Measurements from ENCODE around the gene VAV2. TPM values are rescaled to one million over a fixed set of nuclear protein-coding genes. Genes with fewer than 3 reads are reported as not detected.
A peak's percentile ranks its signal among the peaks of the same experiment; 100 is the strongest.

Gene VAV2
- total RNA-seq, 1 donor from 2014 or later: 34.8 TPM

DNA sequence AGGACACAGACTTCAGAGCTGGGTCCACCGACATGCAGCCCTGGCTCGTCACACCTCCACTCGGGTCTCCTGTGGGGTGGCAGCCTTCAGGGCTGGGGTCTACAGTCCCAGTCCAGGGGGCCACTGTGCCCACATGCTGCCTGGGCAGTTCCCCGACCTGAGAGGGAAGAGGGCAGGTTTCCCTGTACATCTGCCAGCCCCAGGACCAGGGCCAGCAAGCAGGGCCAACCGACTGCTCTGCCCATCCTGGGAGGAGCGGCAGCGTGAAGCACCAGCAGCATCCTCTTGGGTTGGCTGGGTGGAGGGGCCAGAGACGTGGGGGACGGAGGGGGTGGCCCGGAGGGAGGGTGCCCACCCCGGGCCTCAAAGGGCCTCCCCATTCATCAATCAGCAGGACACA is 133.4 kb downstream of the VAV2 start:
- peak; percentile 69 for ATAC-seq
- peak; percentile 83 for DNase-seq (ENCODE audit: low spot score)

DNA sequence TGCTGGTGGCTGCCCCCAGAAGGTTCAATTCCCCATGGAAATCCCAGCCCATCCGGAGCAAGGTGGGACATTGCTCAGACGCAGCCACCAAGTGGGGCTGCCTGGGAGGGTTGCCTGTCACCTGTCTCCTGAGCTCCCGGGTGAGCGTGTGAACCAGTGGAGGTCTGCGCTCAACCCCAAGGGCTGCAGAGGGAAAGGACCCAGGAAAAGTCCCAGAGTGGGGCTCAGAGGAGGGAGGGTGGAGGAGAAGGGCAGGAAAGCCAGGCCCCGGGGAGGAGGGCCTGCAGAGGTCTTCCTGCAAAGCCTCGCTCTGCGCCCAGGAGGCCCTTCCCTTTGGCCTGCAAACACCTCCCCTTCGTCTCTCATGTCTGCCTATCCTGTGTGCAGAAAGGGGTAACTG is 134.5 kb downstream of the VAV2 start:
- ATAC-seq: no peak
- DNase-seq (ENCODE audit: low spot score): no peak

DNA sequence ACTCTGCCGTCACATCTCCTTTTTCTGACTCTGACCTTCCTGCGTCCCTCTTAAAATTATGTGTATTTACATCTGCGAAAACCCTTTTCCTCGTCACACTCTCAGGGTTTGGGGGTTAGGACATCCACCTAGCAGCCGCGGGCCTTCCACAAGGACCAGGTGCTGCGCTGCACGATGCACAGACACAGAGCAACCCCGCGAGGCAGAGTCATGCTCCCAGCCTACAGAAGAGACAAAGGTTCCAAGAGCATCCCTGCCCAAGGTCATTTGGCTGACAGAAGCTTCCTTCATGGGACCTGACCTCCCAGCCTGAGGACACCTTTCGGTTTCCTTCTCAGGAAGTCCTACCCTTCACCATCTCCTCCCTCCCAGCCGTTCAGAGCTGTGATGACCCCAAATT is 135.3 kb downstream of the VAV2 start:
- ATAC-seq (peak; percentile 2), DNase-seq (ENCODE audit: low spot score) (no peak)

DNA sequence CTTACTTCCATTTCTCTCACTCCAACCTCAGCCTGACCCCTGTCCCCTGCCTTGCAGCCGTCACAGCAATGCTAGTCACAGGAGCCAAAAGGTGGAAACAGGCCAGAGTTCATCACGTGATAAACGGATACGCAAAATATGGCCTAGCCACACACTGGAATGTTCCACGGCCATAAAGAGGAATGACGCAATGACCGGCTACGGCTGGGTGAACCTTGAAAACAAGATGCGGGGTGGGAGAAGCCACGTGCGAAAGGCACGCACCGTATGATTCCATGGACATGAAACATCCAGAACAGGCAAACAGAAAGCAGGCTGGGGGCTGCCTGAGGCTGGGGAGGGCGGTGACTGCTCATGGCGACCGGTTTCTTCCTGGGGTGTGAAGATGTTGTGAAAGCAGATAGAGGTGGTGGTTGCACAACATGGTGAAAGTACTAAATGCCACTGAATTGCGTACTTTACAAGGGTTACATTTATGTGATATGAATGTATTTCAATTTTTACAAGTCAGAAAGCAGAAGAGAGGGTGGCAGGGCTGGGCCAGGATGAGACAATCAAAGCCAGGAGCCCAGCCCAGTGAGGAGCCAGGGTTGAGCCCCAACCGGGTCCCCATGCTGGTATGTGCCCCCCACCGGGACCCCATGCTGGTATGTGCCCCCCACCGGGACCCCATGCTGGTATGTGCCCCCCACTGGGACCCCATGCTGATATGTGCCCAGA is 136.2 kb downstream of the VAV2 start:
- ATAC-seq (peak; percentile 75), DNase-seq (ENCODE audit: low spot score) (peak; percentile 96)

DNA sequence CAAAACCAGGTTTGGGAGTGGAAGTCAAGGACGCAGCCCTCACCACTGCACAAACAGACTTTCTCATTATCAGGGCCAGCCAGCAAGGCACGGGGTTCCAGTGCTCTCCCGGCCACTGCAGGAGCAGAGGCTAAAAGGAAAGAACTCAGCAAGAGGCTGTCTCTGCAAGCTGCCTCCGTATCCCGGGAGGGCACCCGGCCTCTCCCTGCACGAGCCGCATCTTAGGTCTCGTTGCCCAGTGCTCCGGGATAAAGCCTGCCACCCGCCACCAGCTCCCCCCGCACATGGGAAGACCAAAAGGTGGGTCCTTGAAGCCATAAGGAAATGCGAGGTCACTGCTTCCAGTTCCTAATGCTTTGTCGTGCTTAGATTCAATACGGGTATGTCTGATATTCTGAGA is 136.8 kb downstream of the VAV2 start:
- ATAC-seq (peak; percentile 11), DNase-seq (ENCODE audit: low spot score) (no peak)

DNA sequence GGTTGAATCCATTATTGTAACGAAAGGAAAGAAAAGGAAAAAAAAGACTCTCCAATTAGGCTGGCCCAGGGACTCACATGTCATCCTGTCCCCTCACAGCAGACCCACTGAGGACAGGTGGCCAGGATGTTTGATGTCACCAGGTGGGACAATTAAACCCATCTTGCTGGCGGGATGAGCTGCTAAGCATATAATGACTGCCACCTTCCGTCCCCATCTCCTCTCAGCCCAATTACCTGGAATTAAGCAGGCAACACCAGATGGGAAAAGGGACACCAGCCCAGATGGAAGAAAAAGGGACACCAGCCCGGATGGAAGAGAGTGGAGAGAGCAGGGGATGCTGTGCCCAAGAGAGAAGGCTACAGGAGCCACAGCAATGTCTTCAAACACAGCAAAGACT is 137.4 kb downstream of the VAV2 start:
- no peak for ATAC-seq
- DNase-seq (ENCODE audit: low spot score): no peak

DNA sequence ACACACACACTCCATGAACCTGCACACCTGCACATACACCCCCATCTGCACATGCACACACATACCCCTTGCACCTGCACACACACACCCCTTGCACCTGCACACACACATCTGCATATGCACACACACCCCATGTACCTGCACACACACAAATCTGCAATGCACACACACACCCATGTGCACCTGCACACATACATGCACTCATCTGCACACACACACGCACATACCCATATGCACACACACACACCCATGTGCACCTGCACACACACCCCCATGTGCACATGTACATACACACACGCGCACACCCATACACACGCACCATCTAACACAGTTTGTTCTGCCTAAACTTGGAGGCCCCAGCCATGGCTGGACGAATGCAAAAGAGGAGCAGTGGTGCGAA is 138.1 kb downstream of the VAV2 start:
- ATAC-seq (no peak), DNase-seq (ENCODE audit: low spot score) (no peak)

DNA sequence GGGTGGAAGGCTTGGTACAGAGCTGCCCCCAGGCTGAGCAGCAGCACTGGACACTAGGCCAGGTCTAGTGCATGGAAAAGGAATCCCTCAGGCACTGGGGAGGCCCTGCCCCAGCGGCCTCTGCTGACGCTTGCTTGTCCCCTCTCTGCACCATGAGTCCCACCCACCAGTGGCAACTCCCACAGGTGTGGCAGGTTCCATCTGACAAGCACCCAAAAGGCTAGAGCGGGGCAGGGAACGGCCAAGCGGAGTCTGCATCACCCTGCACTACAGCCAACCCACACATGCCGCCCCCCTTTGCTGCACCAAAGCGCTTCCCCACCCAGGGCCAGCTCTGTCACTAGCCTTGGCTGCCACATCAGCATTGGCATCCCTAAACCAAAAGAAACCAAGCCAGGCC is 138.8 kb downstream of the VAV2 start:
- DNase-seq (ENCODE audit: low spot score): no peak

DNA sequence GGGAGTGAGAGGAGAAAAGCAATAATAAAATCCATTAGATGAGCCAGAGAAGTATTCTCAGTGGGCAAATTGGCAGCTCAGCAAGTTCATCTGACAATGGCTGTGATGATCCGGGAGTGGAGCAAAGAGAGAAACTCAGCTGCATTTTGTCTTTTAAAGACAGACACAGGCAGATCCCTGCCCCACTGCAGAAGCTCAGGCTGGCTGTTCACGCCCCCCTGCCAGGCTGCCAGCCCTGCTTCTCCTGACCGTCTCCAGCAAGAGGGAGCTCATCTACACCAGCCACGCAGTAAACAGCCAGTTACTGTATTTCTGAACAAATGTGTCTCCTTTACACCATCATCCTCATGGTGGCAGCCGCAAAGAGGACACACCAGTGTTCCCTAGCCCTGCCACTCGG is 139.7 kb downstream of the VAV2 start:
- ATAC-seq (no peak), DNase-seq (ENCODE audit: low spot score) (no peak)

More for the DNA sequence above, 138.8 kb downstream of the VAV2 start:
- no peak for ATAC-seq

DNA sequence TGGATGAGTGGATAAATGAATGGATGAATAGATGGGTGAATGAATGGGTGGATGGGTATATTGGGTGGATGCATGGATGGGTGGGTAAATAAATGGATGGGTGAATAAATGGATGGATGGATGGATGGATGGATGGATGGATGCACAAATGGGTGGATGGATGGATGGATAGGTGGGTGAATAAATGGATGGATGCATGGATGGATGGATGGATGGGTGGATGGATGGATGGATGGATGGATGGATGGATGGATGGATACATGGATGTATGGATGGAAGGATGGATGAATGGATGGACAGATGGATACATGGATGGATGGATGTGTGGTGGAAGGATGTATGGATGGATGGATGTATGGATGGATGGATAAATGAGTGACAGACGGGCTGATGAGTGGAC is 140.4 kb downstream of the VAV2 start:
- ATAC-seq: no peak
- no peak for DNase-seq (ENCODE audit: low spot score)

DNA sequence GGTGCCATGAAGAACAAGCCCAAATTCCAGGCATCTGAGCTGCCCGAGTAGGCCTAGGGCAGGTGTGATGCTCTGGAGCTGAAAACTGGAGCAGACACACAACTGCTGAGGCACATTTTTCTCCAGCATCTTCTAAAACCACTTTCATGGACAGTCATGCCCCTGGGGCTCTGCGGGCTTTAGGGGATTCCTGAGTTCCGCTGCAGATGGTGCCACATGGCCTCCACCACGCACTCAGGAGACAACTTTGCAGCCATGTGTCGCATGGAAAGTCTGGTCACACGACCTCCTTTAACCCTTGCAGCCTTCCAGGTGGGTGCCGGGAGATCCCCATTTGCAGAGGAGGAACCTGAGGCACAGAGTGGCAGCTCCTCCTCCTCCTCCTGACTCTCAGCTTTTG is 141.2 kb downstream of the VAV2 start:
- no peak for DNase-seq (ENCODE audit: low spot score)
- no peak for ATAC-seq

DNA sequence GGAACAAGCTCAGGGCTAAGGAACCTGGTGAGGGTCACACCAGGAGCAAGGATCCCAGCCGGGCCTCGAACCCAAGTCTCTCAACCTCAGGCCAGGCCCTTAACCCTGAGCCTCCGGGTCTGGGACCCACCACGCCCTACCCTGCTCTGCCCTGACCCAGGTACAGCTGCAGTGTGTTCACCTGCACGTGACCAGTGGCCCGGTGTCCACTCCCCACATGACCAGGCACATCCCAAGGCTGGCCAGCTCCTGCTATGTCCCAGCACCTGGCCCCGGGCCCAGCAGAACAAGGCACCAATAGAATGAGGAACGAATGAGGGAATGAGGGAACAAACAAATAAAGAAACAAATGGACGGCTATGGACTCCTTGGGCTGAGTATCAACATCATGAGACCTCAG is 142.0 kb downstream of the VAV2 start:
- peak; percentile 70 for ATAC-seq
- DNase-seq (ENCODE audit: low spot score): peak; percentile 78

DNA sequence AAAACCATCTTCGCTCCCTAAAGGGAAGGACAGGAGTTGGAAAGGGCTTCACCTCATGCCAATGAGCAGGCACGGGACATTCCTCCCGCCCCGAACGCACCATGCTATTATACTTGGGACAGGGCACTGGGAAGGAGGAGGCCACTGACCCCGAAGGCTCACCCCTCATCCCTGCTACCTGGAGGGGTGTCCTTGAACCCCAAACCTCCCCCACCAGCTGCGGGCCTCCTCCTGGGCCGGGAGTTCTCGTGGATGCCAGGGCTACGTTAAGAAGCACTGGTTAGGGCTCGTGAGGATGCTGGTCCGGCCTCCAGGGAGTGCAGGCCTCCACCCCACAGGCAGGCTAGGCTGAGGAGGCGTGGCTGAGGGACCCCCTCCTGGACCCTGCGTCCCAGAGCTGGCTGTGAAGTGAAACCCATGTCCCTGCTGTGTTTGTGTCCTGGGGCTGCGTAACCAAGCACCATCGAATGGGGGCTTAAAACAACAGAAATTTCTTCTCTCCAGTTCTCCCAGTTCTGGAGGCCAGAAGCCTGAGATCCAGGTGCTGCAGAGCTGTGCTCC is 142.9 kb downstream of the VAV2 start:
- ATAC-seq: no peak
- no peak for DNase-seq (ENCODE audit: low spot score)

DNA sequence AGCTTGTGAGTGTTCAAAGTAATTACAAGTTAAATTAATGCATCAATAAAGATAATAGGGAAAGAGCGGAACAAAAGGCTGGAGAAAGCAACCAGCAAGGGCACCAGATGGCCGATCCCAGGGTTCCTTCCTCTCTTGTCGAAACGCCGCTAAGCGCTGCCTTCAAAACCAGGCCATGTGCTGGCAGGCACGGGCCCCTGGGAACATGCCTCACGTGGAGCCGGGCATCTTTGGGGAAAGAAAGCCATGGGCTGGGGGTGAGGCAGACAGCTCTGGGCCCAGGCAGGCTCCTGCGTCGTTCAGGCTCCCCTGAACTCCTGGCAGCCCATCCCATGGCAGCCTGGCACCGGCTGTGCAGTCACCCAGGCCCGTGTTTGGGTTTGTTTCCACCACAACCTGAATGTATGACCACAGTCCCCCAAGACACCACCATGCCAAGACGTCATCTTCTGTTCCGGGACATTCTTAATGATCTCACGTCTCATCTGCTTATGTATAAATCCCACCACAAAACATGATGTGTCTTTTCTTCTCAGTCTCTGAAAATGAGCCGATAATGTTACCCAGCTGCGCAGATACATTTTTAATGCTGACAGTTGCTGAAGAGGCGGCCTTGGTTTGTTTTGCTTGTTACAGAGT is 143.5 kb downstream of the VAV2 start:
- ATAC-seq (no peak), DNase-seq (ENCODE audit: low spot score) (no peak)

DNA sequence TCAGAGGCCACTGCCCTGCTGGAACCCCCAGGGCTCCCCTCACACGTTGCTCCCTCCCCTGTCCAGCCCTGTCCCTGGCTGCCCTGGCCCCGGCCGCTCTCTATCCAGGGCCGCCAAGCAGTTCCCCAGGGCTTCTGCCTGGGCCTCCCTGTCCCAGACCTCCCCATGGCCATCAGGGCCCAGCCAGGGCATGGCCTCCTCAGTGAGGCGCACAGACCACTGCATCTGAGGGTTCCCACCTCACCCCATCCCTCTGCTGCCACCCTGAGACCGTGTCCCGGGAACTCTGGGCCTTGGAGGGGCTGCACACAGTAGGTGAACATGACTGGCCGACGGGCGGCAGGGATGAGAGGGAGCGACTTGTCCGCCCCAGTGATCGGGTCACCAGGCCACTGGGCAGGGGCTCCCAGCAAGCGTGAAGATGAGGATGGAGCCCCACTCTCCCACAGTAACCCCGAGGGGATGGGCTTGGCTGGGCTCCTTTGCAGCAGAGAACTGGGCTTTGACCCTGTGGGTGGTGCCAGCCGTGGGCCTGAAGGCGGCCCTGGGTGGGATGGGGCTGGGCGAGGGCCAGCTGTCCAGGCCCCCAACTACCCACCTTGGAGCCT is 145.5 kb downstream of the VAV2 start:
- ATAC-seq (no peak), DNase-seq (ENCODE audit: low spot score) (no peak)

DNA sequence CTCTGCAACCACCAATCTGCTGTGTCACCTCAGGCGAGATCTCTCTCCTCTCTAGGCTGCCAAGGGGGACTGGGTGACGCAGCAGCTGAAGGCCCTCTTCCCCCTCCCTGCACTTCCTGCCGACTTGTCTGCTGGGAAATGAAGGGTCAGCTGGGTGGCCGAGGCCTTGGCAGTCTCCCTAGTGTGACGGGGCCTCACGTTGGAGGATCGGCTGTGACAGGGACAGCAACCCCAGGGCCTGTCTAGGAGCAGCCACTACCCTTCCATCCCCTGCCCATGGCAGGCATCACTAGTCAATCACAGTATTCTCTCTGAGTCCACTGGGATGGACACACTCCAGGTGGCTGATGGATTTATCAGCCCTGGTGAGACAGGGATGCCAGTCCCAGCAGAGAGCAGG is 146.7 kb downstream of the VAV2 start:
- ATAC-seq: peak; percentile 62
- DNase-seq (ENCODE audit: low spot score): peak; percentile 73

DNA sequence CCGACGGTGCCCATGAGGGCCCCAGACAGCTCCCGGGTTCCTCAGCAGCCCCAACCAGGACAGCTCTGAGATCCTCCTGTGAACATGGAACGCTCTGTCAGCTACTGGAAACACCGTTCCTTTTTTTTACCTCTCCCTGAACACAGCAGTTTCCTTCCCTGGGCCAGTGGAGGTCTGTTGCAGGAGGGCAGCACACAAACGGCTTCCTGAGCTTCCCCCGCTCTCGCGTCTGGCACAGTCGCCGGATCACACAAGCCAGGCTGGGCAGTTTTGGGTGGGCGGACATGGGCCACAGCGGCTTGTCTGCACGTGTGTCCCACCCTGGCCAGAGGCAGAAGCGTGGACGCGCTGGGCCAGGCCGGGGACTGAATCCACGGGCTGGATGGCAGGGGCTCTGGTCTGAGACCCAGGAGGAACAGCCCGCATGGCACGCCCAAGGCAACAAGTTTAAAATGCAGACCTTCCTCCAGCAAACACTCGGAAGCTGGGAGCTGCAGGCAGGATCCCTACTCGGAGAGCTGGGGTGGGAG is 147.2 kb downstream of the VAV2 start:
- DNase-seq (ENCODE audit: low spot score) (no peak), ATAC-seq (peak; percentile 9)

DNA sequence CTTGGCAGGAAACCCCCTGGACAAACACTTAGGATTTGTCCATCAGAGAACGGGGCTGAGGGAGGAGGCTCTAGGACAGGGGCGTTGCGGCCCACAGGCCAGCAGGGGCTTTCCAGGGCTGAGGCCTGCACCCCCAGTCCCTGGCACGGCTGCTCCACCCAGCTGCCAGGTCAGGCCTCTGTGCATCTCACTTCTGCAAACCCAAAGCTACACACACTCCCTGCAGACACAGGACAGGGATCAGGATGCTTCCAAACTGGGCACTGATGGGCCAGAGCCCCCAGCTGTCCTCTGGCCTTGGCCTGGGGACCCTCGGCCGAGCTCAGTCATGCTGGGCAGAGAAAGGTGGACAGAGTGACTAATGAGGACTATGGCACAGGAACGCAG is 147.7 kb downstream of the VAV2 start:
- no peak for DNase-seq (ENCODE audit: low spot score)
- no peak for ATAC-seq

DNA sequence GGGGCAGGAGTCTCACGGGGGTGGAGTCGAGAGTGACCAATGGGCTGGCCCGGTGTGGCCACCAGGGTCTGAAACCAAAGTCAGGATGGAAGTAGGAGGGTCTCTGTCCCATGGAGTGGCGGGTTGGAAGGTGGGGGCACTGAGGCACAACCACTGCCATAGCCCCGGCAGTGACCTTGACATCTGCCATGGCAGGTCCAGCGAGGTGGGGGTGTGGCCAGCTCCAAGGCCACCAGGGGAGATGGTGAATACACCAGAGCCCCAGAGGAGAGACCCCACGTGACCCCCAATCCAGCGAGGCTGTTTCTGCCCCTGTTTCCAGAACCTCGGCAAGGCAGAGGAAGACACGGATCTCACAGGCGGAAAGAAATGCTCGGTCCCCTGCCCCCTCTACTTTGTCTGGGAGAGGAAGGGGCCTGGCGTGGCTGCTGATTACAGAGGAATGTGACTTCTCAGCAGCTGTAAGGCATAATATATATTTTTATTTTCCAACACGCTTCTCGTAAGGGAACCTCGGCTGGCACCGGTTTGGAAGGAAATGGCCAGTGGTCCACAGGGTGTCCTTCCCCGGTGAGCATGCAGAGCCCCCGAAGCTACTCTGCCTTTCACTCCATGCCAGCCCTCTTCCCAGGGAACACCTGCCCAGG is 148.2 kb downstream of the VAV2 start:
- ATAC-seq (no peak), DNase-seq (ENCODE audit: low spot score) (no peak)

DNA sequence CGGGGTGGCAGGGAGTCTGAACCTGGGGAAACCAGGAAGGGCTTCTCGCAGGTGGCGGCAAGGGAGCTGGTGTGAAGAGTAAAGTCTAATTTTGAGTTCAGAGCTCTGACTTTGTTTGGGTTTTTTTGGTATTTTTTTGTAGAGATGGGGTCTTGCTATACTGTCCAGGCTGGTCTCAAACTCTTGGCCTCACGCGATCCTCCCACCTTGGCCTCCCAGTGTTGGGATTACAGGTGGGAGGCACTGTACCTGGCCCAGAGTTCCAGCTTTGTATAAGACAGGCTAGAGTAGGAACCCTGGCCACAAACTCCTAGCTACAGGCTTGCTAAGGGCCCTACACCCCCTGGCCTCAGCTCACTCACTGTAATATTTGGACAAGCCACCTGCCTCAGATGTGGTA is 148.9 kb downstream of the VAV2 start:
- ATAC-seq (no peak), DNase-seq (ENCODE audit: low spot score) (no peak)

DNA sequence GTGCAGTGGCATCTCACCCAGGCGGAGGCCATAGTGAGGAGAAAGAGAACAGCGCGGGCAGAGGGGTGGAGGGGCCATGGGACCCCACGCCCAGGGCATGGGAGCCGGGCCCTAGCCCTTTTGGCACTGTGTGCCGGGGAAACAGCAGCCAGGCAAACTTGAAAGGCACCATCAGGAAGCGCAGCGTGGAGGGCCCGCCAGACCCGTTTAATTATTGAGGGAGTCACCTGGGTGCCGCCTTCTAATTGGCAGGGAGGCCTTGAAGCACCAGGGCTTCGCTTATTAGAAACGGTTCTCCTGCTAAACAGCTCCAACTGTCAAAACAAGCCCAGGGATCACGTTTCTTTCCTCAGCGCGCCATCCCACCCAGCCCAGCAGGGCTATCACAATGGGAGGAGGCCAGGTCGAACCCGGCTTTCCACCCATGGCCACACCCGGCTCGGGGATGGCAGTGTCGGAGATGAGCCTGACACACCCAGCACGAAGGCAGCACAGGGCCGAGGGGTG is 149.3 kb downstream of the VAV2 start:
- no peak for ATAC-seq
- DNase-seq (ENCODE audit: low spot score): no peak

All from left lobe of liver (tissue), 2 donors.